Activated CD4-positive, alpha-beta T cell treated with anti-CD3 and anti-CD28 coated beads for 48 hours (primary cell): ENCODE data around the gene NSUN4.

ENCODE experiments used
- DNase-seq: peaks from one replicate; pipeline ENCODE4 v3.0.0-alpha.2; 2020

NSUN4 gene

GRCh38 chr1:46408356-46409062 is 67.9 kb downstream of the NSUN4 start:
- no peak for DNase-seq

- no peak for DNase-seq
Observed at GRCh38 chr1:46409063-46409372, 68.4 kb downstream of the NSUN4 start.

- no peak for DNase-seq
Observed at GRCh38 chr1:46410156-46411009, 69.8 kb downstream of the NSUN4 start.

- no peak for DNase-seq
Observed at GRCh38 chr1:46411010-46411405, 70.4 kb downstream of the NSUN4 start.
